22Rv1 (cell line): ENCODE results near the gene PCDHA4.
"Not testable (repeated sequence)": the region's sequence is repeated elsewhere in the genome, so short reads cannot be mapped to it uniquely, and the experiment has no call there.

ENCODE experiments used
- H3K27ac ChIP-seq: fragments of 450-650 bp; 2 replicates; pipeline ENCODE4 v1.5.1; 2017
- ZFX ChIP-seq: fragments of 450-650 bp; IDR thresholded peaks from 2 replicates; pipeline ENCODE4 v1.6.1; 2017; ENCODE audit warnings: antibody characterized with exemption, borderline replicate concordance
- TF ChIP-seq, protein P1 (sequence below): fragments of 450-650 bp; IDR thresholded peaks from 2 replicates; pipeline ENCODE4 v1.5.1; 2017; ENCODE audit warnings: mild to moderate bottlenecking

Gene PCDHA4

DNA sequence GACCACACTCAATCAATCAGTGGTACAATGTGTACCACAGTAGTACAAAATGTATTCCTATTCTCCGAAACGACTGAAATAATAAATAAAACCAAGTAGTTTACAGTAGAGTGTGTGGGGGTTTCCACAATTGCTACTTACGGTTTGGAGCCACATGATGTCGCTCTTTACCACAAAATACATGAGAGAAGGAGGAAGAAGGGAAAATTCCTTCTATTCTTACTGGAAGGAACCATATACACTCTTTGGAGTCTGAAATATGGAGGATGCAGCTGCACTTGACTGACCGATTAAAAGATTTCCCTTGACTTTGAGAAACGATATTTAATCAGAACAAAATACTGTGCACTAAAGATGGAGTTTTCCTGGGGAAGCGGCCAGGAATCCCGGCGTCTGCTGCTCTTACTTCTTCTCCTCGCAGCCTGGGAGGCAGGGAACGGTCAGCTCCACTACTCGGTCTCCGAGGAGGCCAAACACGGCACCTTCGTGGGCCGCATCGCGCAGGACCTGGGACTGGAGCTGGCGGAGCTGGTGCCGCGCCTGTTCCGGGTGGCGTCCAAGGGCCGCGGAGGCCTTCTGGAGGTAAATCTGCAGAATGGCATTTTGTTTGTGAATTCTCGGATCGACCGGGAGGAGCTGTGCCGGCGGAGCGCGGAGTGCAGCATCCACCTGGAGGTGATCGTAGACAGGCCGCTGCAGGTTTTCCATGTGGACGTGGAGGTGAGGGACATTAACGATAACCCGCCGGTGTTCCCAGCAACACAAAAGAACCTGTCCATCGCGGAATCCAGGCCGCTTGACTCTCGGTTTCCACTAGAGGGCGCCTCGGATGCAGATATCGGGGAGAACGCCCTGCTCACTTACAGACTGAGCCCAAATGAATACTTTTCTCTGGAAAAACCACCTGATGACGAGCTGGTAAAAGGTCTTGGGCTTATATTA lies at the start of gene PCDHA4:
TSS of gene PCDHA4 (plus strand) at position 235 of the 942 bp plus-strand sequence.
- peak within 1 kb of the TSS; percentile 78 for H3K27ac ChIP-seq
- no peak for TF ChIP-seq ZFX
- TF ChIP-seq, protein P1, sequence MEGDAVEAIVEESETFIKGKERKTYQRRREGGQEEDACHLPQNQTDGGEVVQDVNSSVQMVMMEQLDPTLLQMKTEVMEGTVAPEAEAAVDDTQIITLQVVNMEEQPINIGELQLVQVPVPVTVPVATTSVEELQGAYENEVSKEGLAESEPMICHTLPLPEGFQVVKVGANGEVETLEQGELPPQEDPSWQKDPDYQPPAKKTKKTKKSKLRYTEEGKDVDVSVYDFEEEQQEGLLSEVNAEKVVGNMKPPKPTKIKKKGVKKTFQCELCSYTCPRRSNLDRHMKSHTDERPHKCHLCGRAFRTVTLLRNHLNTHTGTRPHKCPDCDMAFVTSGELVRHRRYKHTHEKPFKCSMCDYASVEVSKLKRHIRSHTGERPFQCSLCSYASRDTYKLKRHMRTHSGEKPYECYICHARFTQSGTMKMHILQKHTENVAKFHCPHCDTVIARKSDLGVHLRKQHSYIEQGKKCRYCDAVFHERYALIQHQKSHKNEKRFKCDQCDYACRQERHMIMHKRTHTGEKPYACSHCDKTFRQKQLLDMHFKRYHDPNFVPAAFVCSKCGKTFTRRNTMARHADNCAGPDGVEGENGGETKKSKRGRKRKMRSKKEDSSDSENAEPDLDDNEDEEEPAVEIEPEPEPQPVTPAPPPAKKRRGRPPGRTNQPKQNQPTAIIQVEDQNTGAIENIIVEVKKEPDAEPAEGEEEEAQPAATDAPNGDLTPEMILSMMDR = peak; percentile 80

DNA sequence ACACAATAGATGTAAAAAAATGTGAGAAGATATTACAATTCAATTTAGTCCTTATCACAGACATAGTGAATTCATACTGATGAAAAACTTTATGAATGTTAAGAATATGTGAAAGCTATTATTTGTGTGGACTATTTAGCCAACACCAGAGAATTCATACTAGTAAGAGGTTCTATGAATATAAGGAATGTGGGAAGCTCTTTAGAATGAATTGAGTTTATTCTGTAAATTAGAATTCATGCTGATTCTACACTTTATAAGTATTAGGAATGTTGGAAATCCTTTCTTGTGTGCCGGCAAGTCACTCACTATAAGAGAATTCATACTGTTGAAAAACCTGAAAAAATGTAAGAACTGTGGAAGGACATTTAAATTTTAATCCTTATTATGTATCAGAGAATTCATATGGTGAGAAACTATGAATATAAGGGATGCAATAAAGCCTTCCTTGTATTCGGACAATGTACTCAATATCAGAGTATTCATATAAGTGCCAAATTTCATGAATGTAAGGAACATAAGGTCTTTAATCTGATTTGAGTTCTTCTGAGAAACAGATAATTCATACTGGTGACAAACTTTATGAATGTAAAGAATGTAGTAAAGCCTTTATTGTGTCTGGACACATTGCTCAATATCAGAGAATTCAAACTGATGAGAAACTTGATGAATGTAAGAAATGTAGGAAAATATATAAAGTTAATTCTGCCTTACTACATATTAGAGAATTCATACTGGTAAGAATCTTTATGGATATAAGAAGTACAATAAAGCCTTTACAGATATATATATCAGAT lies 42.5 kb upstream of the PCDHA4 start:
- no peak overlapping the region for H3K27ac ChIP-seq
- TF ChIP-seq, protein P1 = no peak
- TF ChIP-seq ZFX = no peak

DNA sequence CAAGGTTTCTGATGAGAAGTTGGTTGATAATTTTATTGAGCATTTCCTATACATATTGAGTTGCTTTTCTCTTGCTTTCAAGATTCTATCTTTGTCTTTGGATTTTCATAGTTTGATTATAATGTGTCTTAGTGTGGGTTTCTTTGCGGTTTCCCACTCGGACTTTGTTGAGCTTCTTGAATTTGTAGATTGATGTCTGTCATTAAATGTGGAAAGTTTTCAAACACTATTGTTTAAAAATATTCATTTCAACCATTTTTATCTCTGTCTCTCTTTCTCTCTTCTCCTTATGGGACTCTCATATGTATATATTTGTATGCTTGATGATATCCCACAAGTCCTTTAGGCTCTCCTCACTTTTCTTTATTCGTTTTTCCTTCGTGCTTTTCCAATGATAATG lies 39.4 kb upstream of the PCDHA4 start:
- H3K27ac ChIP-seq = no peak overlapping the region
- TF ChIP-seq, protein P1 = no peak
- TF ChIP-seq ZFX = no peak

DNA sequence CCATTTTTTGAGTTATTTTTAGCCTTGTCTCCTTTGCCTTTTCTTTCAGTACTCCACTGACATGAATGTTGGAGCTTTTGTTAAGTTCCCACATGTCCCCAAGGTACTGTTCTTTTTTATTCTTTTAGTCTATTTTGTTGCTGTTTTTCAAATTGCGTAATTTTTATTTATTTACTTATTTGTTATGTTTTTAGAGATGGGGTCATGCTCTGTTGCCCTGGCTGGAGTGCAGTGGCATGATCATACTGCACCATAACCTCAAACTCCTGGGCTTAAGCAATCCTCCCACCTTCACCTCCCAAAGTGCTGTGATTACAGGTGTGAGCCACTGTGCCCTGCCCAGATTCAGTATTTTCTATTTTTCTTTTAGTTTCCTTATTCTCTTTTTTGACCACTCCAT lies 26.4 kb upstream of the PCDHA4 start:
- no peak overlapping the region for H3K27ac ChIP-seq
- TF ChIP-seq, protein P1 = no peak
- no peak for TF ChIP-seq ZFX

DNA sequence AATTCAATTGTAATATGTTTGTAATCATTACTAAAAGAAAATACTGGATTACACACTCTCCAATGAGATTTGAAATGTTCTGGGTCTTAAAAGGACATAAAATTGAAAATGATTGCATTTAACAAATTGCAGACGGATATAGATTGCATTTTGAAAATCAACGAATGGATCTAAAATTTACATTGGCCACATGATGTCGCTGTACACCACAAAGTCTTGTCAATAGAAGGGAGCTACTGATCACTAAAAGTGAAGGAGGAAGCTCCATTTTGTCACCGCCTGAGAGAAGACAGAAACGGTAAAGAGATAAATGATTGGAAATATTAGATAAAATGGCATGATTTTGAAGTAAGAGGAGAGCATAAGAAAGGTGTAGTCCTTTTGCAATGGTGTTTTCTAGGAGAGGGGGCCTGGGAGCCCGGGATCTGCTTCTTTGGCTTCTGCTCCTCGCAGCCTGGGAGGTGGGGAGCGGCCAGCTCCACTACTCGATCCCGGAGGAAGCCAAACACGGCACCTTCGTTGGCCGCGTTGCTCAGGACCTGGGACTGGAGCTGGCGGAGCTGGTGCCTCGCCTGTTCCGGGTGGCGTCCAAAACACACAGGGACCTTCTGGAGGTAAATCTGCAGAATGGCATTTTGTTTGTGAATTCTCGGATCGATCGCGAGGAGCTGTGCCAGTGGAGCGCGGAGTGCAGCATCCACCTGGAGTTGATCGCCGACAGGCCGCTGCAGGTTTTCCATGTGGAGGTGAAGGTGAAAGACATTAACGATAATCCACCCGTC lies 20.8 kb upstream of the PCDHA4 start, which contains the start of gene PCDHA1:
TSS of gene PCDHA1 (plus strand) at position 236 of the 782 bp plus-strand sequence.
- TF ChIP-seq, protein P1 = peak; percentile 71
- no peak for TF ChIP-seq ZFX
- no peak within 1 kb of the TSS for H3K27ac ChIP-seq

DNA sequence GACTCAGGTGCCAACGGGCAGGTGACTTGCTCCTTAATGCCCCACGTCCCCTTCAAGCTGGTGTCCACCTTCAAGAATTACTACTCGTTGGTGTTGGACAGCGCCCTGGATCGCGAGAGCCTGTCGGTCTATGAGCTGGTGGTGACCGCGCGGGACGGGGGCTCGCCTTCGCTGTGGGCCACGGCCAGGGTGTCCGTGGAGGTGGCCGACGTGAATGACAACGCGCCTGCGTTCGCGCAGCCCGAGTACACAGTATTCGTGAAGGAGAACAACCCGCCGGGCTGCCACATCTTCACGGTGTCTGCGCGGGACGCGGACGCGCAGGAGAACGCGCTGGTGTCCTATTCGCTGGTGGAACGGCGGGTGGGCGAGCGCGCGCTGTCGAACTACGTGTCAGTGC lies 19.4 kb upstream of the PCDHA4 start:
- H3K27ac ChIP-seq = not testable (repeated sequence)

DNA sequence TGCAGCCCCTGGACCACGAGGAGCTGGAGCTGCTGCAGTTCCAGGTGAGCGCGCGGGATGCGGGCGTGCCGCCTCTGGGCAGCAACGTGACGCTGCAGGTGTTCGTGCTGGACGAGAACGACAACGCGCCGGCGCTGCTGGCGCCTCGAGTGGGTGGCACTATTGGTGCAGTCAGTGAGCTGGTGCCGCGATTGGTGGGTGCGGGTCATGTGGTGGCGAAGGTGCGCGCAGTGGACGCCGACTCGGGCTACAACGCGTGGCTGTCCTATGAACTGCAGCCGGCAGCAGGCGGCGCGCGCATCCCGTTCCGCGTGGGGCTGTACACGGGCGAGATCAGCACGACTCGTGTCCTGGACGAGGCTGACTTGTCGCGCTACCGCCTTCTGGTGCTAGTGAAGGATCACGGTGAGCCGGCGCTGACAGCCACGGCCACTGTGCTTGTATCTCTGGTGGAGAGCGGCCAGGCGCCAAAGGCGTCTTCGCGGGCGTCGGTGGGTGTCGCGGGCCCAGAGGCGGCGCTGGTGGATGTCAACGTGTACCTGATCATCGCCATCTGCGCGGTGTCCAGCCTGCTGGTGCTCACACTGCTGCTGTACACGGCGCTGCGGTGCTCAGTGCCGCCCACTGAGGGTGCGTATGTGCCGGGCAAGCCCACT lies 18.9 kb upstream of the PCDHA4 start:
- H3K27ac ChIP-seq = not testable (repeated sequence)
